ENCODE results near the gene PDGFA.

Gene PDGFA

GRCh38 chr7:517774-518629 is 1.6 kb downstream of the PDGFA start:
- in situ Hi-C loops (cut with MboI; ENCODE audit: low sequenced_read_pairs) = no loop called here

DNA sequence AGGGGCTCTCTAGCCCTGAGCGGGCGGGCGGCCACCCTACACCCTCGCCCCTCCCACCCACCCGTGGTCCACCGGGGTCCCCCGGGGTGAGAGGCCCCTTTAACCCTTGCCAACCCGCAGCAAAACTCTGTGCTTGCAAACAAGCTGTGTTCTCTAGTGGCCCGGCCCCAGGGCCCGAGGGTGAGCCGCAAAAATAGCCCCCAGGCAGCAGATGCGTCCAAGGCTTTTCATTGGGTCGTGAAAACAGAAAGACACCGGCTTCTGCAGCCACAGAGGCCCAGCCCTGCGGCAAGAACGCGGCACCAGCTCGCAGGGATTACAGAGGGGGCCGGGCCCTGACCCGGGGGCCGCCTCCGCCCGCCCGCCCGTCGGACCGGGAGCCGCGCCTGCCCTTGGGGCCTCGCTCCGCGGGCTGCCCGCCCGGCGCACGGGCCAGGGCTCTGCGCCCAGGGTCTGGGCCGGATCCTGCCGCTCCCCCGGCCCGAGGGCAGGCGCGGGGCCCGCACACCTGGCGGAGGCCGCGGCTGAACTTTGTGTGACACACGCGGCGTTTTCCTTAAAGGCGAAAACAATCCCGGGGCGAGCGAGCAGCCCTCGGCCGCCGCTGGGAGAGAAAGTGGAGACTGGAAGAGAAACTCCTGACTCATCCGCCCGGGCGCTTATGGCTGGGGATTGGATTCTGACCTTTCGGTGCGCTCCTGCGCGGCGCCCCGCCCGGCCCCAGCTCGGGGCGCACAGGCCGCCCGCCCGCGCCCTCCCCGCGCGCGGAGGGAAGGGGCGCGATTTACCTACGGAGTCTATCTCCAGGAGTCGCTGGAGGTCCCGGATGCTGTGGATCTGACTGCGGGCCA is 2.8 kb downstream of the PDGFA start:
- in situ Hi-C loops (cut with MboI; ENCODE audit: low sequenced_read_pairs) = no loop called here

GRCh38 chr7:516216-516605 is 3.4 kb downstream of the PDGFA start:
- in situ Hi-C loops (cut with MboI; ENCODE audit: low sequenced_read_pairs) = no loop called here

GRCh38 chr7:515628-516027 is 4.0 kb downstream of the PDGFA start:
- in situ Hi-C loops (cut with MboI; ENCODE audit: low sequenced_read_pairs) = no loop called here

DNA sequence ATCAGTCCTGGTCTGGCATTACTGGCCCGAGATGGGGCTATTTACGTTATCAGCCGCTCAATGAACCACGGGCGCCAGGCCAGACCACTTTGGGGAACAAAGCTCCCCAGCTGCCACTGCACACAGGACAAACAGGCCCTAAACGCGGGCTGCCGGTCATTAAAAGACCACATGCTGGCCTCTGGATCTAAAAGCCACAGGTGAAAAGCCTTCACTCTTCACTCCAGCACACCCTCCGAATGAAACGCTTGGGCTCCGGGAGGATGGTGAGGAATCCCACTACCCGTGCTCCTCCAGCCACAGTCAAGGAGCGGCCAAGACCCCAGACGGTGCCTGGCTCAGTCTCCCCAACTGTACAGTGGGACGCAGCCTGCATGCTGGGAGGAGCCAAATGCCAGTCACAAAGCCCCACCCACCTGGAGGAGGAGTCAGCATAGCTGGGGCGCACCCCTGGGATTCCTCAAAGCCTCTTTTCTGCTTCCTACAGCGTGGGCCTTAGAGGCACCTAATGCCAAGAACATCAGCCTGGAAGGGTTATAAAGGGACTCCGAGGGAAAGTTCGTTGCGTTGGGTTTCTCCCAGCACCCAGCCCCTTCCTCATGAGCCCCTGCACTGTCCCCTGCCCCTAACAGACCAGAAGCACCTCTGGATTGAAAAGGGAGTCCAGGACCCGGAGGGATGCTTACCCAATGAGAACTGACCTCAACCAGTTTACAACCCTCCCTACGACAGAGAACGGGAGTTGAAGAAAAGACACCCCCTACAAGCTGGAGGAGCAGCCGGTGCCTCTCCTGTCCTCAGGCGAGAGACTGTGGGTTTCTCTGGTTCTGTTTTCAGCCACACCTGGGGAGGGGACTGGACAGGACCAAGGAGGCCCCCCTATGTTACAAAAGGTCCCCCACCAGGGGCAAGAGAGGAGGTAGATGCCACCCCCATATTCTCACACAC is 4.7 kb downstream of the PDGFA start:
- in situ Hi-C loops (cut with MboI; ENCODE audit: low sequenced_read_pairs) = no loop called here

DNA sequence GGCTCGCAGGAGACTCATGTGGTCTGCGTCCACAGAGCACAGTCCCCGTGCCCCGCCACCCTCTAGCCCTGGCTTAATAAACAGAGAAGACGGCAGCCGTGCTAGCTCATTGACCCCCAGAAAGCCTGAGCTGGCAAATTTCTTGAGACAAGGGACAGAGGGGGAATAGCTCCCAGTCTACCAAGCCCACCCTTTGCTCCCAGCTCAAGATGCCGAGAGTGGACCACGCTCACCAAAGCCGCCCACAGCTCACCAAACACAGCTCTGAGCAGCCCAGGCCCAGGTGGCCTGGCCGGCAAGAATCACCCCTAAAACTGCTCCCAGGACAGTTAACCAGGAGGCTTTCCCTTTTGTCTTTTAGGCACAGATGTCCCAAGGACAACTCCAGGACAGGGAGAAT is 5.4 kb downstream of the PDGFA start:
- in situ Hi-C loops (cut with MboI; ENCODE audit: low sequenced_read_pairs) = no loop called here

- in situ Hi-C loops (cut with MboI; ENCODE audit: low sequenced_read_pairs) = no loop called here
Observed at GRCh38 chr7:513521-514166, 6.0 kb downstream of the PDGFA start.

DNA sequence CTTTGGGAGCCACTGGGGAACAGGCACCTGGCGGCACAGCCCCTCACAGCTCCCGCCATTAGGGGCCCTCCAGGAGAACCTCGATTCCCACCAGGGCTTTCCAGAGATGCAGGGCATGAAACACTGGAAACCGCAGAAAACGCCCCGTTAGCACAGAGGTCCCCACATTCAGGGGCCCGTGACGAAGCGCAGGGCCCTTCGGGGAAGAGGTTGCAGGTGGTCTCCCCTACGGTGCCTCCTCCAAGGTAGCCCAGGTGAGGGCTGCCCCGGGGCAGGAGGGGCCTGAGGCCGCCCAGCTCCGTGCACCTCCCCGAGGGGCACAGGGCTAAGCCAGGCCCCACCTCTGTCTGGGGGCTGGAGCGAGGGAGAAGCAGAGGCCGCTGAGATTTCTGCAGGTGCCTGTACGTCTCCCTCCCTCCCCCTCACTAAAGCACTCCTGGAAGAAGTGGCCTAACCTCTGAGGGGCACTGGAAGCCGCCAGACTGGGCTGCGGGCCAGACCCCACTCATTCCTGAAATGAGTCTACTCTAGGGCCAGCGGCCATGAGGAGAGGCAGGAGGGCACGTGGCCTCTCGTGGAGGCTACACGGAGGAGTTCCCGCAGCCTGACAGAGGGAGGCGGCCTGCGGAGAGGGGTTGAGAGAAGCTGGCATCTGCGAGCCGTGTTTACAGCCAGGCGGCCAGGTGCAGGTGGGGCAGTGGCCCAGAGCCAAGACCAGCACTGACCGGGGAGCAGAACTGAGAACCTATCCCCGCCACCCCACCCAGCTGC is 6.9 kb downstream of the PDGFA start:
- in situ Hi-C loops (cut with MboI; ENCODE audit: low sequenced_read_pairs) = no loop called here

DNA sequence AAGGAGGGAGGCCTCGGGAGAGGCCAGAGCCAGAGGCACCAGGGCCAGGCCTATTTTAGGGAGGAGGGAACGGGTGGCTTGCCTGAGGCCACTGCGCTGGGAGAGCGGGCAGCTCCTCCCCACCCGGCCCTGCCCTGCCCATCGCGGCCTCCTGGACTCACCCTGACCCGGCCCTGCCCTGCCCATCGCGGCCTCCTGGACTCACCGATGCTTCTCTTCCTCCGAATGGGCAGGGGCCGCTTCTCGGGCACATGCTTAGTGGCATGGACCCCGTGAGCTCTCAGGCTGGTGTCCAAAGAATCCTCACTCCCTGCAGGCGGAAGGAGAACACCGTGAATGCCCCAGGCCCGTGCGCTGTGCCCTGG is 7.5 kb downstream of the PDGFA start:
- in situ Hi-C loops (cut with MboI; ENCODE audit: low sequenced_read_pairs) = no loop called here

DNA sequence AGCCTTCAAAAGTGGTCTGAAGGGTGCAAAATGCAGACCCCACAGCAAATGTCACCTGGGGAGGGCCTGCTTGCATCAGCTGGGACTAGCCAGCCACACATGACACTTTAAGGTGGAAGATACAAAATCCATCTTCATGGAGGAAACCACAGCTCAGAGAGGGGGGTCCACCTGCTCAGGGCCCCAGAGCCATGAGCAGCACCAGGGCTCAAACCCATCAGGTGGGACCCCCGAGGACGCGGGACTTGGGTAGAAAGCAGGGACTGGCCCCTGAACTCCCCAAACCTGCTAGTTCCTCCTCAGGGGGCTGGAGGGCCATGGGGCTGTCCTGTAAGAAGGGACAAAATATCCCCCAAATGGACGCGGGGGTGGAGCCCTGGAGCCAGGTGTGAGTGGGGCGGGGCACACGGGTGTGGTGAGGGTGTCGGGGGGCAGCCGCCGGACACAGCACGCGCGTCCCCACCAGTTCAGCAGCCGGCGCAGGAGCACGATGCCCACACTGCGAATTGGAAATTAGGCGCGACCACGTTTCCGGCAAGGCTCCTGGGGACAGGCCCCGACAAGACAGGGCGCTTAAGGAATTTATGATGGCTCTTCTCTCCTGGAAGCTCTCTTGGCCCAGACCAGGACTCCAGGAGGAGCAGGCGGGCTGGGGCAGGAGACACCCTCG is 8.0 kb downstream of the PDGFA start:
- in situ Hi-C loops (cut with MboI; ENCODE audit: low sequenced_read_pairs) = no loop called here

DNA sequence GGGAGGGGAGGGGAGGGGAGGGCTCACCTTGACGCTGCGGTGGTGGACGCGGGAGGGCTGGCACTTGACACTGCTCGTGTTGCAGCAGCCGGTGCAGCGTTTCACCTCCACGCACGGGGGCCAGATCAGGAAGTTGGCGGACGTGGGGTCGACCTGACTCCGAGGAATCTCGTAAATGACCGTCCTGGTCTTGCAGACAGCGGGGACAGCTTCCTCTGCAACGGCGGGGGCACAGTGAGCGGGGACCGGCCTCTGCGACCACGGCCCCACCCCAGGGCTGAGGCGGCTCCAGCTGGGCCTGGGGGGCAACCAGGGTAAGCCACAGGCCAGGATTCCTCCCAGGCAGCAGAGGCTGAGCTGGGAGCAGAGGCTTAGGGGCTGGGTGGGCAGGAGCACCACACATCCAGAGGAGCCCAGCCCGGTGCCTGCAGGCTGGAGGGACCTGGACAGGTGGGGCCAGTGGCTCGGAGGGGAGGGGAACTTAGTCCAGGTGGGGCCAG is 8.8 kb downstream of the PDGFA start:
- in situ Hi-C loops (cut with MboI; ENCODE audit: low sequenced_read_pairs) = no loop called here

GRCh38 chr7:510131-510481 is 9.5 kb downstream of the PDGFA start:
- in situ Hi-C loops (cut with MboI; ENCODE audit: low sequenced_read_pairs) = no loop called here

- in situ Hi-C loops (cut with MboI; ENCODE audit: low sequenced_read_pairs) = no loop called here
Observed at GRCh38 chr7:509426-510130, 10.1 kb downstream of the PDGFA start.

DNA sequence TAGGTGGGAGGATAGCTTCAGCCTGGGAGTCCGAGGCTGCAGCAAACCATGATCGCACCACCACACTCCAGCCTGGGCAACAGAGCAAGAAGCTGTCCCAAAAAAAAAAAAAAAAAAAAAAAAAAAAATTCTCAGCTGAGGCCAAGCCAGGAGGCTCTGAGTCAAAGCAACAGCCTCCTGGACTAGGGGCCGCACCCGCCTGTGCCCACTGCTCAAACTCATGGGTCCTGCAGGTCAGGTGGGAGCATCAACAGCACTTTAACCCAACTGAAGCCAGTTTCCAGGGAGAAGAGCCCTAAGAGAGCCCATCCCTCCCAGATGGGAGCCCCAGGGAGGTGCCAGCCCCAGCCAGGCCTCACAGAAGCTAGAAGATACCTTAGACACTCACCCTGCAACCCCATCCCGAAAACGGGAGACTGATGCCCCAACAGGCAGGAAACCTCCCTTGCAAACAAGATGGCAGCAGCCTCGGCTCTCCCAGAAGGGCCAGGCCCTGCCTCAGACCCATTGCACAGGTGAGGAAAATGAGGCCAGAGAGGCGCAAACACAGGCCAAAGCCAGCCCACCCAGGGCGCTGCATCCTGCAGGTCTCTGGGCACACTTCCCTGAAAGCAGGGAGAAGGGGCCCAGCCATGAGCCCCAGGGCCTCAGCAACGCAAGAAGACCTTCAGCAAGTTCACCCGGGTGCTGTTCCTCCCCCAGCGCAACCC is 11.0 kb downstream of the PDGFA start:
- in situ Hi-C loops (cut with MboI; ENCODE audit: low sequenced_read_pairs) = no loop called here

GRCh38 chr7:507623-508300 is 11.9 kb downstream of the PDGFA start:
- in situ Hi-C loops (cut with MboI; ENCODE audit: low sequenced_read_pairs) = no loop called here

DNA sequence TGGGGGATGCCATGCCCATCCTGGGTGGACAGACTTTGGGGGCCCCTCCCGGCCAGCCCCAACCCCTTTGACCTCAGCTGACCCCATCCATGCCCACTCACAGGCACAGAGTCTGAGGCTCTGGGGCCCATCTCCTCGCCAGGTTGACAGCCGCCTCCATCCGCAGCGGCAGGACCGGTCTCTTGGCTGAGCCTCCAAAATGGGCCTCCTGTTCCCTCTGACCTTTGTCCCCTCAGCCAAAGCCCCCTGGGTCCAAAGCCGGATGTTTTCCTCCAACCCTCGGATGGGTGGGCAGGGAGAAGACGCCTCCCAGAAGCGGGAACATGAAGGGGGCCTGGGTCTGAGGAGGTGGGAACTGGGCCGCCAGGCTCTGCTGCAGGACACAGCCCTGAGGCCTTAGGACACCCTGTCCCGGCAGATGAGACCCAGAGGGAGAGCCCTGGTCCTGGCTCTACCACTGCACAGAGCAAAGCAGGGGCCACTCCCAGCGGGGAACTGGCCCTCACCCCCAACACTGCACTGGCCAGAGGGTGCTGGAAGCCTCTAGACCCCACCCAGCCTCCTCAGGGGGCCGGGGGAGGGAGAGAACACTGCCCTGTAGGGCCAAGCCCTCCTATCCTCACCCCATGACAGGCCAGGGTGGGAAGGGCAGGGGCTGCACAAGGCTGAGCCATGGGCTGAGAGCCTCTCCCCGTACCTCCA is 12.6 kb downstream of the PDGFA start:
- in situ Hi-C loops (cut with MboI; ENCODE audit: low sequenced_read_pairs) = no loop called here

DNA sequence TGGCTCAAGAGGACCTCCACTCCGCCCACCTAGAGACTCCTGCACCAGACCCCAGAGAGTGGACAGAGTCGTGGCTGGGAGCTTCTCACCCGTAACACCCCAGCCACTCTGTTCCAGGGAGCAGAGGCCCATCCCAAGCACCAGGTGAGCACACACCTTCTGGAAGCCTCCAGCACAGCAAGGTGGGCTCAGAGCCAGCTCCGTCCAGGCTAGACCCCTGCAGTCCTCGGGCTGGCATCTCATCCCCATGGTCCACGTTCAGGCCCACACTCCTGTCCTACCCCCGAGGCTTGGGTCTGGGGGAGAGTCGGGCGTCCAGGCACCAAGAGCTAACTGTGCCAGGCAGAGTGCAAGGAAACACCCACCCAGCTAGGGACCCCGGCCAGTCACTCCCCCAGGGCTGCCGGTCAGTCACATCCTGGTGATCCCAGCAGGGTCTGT is 13.2 kb downstream of the PDGFA start:
- in situ Hi-C loops (cut with MboI; ENCODE audit: low sequenced_read_pairs) = no loop called here
